GM10847 (cell line): ENCODE data around the gene KRTAP5-1.
"Not testable (repeated sequence)": the region's sequence is repeated elsewhere in the genome, so short reads cannot be mapped to it uniquely, and the experiment has no call there.

ENCODE experiments used
- POLR2A ChIP-seq: IDR thresholded peaks from 2 replicates; pipeline ENCODE4 v1.6.1; 2011; ENCODE audit not compliant: insufficient read length; ENCODE audit errors: extremely low read depth

KRTAP5-1 gene

GRCh38 chr11:1584661-1585370 lies at the start of gene KRTAP5-1:
Gene KRTAP5-1, minus strand, starts transcription at chr11:1585283. Its CDS starts 34 bp downstream, at chr11:1585249.
- TF ChIP-seq POLR2A, result not testable (repeated sequence)

- no peak for TF ChIP-seq POLR2A
These were observed 48.8 kb upstream of the KRTAP5-1 start for GRCh38 chr11:1633864-1634263.

GRCh38 chr11:1632053-1632714 lies 47.1 kb upstream of the KRTAP5-1 start:
- TF ChIP-seq POLR2A, result no peak

- TF ChIP-seq POLR2A, result no peak
These were observed 46.0 kb upstream of the KRTAP5-1 start for GRCh38 chr11:1631066-1631568.

- TF ChIP-seq POLR2A, result no peak
These were observed 45.2 kb upstream of the KRTAP5-1 start for GRCh38 chr11:1630271-1630670.

GRCh38 chr11:1629326-1630185 lies 44.5 kb upstream of the KRTAP5-1 start, which contains the start of gene KRTAP5-5:
Gene KRTAP5-5, plus strand, starts transcription at chr11:1629775. Its CDS starts 66 bp downstream, at chr11:1629841.
- TF ChIP-seq POLR2A, result no peak

- TF ChIP-seq POLR2A, result no peak
These were observed 43.6 kb upstream of the KRTAP5-1 start for GRCh38 chr11:1628506-1629325.

GRCh38 chr11:1625541-1625940 lies 40.5 kb upstream of the KRTAP5-1 start:
- no peak for TF ChIP-seq POLR2A

GRCh38 chr11:1624621-1625020 lies 39.5 kb upstream of the KRTAP5-1 start:
- no peak for TF ChIP-seq POLR2A

GRCh38 chr11:1623716-1624115 lies 38.6 kb upstream of the KRTAP5-1 start:
- no peak for TF ChIP-seq POLR2A

GRCh38 chr11:1622086-1622485 lies 37.0 kb upstream of the KRTAP5-1 start, which contains the start of gene KRTAP5-4:
Gene KRTAP5-4, minus strand, starts transcription at chr11:1622138. Its CDS starts 45 bp downstream, at chr11:1622093.
- TF ChIP-seq POLR2A, result no peak

- TF ChIP-seq POLR2A, result no peak
These were observed 34.4 kb upstream of the KRTAP5-1 start for GRCh38 chr11:1619449-1619848.

GRCh38 chr11:1618231-1618630 lies 33.1 kb upstream of the KRTAP5-1 start:
- no peak for TF ChIP-seq POLR2A

GRCh38 chr11:1608363-1608762 lies 23.3 kb upstream of the KRTAP5-1 start, which contains the start of gene KRTAP5-3:
Gene KRTAP5-3, minus strand, starts transcription at chr11:1608463. Its CDS starts 78 bp downstream, at chr11:1608385.
- TF ChIP-seq POLR2A, result no peak

- no peak for TF ChIP-seq POLR2A
These were observed 19.6 kb upstream of the KRTAP5-1 start for GRCh38 chr11:1604711-1605110.

GRCh38 chr11:1604181-1604580 lies 19.1 kb upstream of the KRTAP5-1 start:
- TF ChIP-seq POLR2A, result no peak
